GM18868 (cell line): ENCODE data around the gene IRF6.
A peak's percentile ranks its signal among the peaks of the same experiment; 100 is the strongest.

Experiments used
- ATAC-seq: cut with Tn5 transposase; IDR thresholded peaks from one replicate; pipeline ENCODE4 v1.9.1; 2021; ENCODE audit warnings: mild to moderate bottlenecking, moderate library complexity; ENCODE audit not compliant: unreplicated experiment

IRF6 gene

GRCh38 chr1:209790286-209791193, 15.4 kb downstream of the IRF6 start:
- ATAC-seq = no peak

- no peak for ATAC-seq
Measured at GRCh38 chr1:209789245-209789644, 16.7 kb downstream of the IRF6 start.

GRCh38 chr1:209787551-209787950, 18.4 kb downstream of the IRF6 start:
- ATAC-seq = no peak

- no peak for ATAC-seq
Measured at GRCh38 chr1:209786146-209786545, 19.8 kb downstream of the IRF6 start.

- ATAC-seq = no peak
Measured at GRCh38 chr1:209785592-209785991, 20.4 kb downstream of the IRF6 start.

GRCh38 chr1:209784265-209785169, 21.4 kb downstream of the IRF6 start, which contains the start of gene C1orf74:
Gene C1orf74, minus strand, starts transcription at chr1:209784559. Its CDS starts 925 bp downstream, at chr1:209783634.
- peak; percentile 98 for ATAC-seq

- ATAC-seq = no peak
Measured at GRCh38 chr1:209783386-209783785, 22.6 kb downstream of the IRF6 start.

- ATAC-seq = no peak
Measured at GRCh38 chr1:209780268-209780667, 25.7 kb downstream of the IRF6 start.

GRCh38 chr1:209778102-209778501, 27.8 kb downstream of the IRF6 start:
- no peak for ATAC-seq

- ATAC-seq = no peak
Measured at GRCh38 chr1:209777587-209777986, 28.4 kb downstream of the IRF6 start.

GRCh38 chr1:209775678-209776077, 30.3 kb downstream of the IRF6 start:
- no peak for ATAC-seq

GRCh38 chr1:209774592-209774991, 31.4 kb downstream of the IRF6 start:
- peak; percentile 69 for ATAC-seq

GRCh38 chr1:209772126-209772525, 33.8 kb downstream of the IRF6 start:
- no peak for ATAC-seq

GRCh38 chr1:209770636-209771415, 35.1 kb downstream of the IRF6 start:
- ATAC-seq = no peak

- ATAC-seq = no peak
Measured at GRCh38 chr1:209769971-209770370, 36.0 kb downstream of the IRF6 start.

- peak; percentile 78 for ATAC-seq
Measured at GRCh38 chr1:209769171-209769904, 36.6 kb downstream of the IRF6 start.

- peak; percentile 87 for ATAC-seq
Measured at GRCh38 chr1:209768354-209768774, 37.6 kb downstream of the IRF6 start.

- no peak for ATAC-seq
Measured at GRCh38 chr1:209767706-209768105, 38.2 kb downstream of the IRF6 start.

- no peak for ATAC-seq
Measured at GRCh38 chr1:209767096-209767495, 38.8 kb downstream of the IRF6 start.

- ATAC-seq = no peak
Measured at GRCh38 chr1:209766051-209766450, 39.9 kb downstream of the IRF6 start.
